ENCODE measurements around the gene ATF6B. TPM values are rescaled to one million over a fixed set of nuclear protein-coding genes. Genes with fewer than 3 reads are reported as not detected.

ATF6B gene
- total and polyA plus RNA-seq, 2 of the 13 experiments (the other 11 are each of a cell fraction or from before 2014, with no cell fraction given) = 18.1 to 44.0 TPM

GRCh38 chr6:32127717-32128592 lies at the start of gene ATF6B (continued):
- TF ChIP-seq MLXIP (CRISPR knock-in tag; IDR thresholded peaks at IDR 0.05; ENCODE audit: borderline replicate concordance) = no peak
- no peak for TF ChIP-seq IKZF4 (CRISPR knock-in tag; IDR thresholded peaks at IDR 0.05; ENCODE audit: borderline replicate concordance, low read depth, not compliant biosample characterization)
- TF ChIP-seq NONO (IDR thresholded peaks at IDR 0.05) = no peak
- peak; percentile 85 for TF ChIP-seq NONO (CRISPR knock-in tag; conservative IDR thresholded peaks at IDR 0.05)
- peak; percentile 39; the same call in 1 of the 2 replicates for TF ChIP-seq ZFP91 (CRISPR knock-in tag; IDR thresholded peaks at IDR 0.05; ENCODE audit: borderline replicate concordance)
- no peak for TF ChIP-seq ZNF362 (CRISPR knock-in tag; IDR thresholded peaks at IDR 0.05; ENCODE audit: borderline replicate concordance)
- TF ChIP-seq MIXL1 (CRISPR knock-in tag; IDR thresholded peaks at IDR 0.05) = 0 out of 2 replicates have a peak, but pooled peaks have one; percentile 11
- 0 out of 2 replicates have a peak, but pooled peaks have one; percentile 47 for TF ChIP-seq ZSCAN5A (CRISPR knock-in tag; IDR thresholded peaks at IDR 0.05; ENCODE audit: borderline replicate concordance)
- no peak for TF ChIP-seq NFE2L1 (CRISPR knock-in tag; IDR thresholded peaks at IDR 0.05; ENCODE audit: borderline replicate concordance)
- peak; percentile 83 for TF ChIP-seq HNF1B (CRISPR knock-in tag; IDR thresholded peaks at IDR 0.05)
- peak; percentile 72 for TF ChIP-seq MAZ (IDR thresholded peaks at IDR 0.05; ENCODE audit: borderline replicate concordance, low read depth, low read length)
- no peak for TF ChIP-seq MAZ (CRISPR knock-in tag; IDR thresholded peaks at IDR 0.05; ENCODE audit: low read depth)
- peak; percentile 64; the same call in 1 of the 2 replicates for TF ChIP-seq ZNF747 (CRISPR knock-in tag; IDR thresholded peaks at IDR 0.05; ENCODE audit: borderline replicate concordance)
- TF ChIP-seq RBM39 (IDR thresholded peaks at IDR 0.05; ENCODE audit: low read depth, low read length, poor library complexity, severe bottlenecking) = peak; percentile 85
- 0 out of 2 replicates have a peak, but pooled peaks have one; percentile 14 for TF ChIP-seq EEA1 (CRISPR knock-in tag; IDR thresholded peaks at IDR 0.05; ENCODE audit: borderline replicate concordance)

Measured in HepG2 (cell line).